GM11168 (cell line): ENCODE data around the gene FYN.

Source experiments
- in situ Hi-C: fragments of 300-500 bp; cut with MboI; formaldehyde crosslinking; loops from one replicate; pipeline ENCODE4 v1.12.0; 2022; ENCODE audit warnings: low sequenced_read_pairs; ENCODE audit not compliant: unreplicated experiment

The FYN gene

DNA sequence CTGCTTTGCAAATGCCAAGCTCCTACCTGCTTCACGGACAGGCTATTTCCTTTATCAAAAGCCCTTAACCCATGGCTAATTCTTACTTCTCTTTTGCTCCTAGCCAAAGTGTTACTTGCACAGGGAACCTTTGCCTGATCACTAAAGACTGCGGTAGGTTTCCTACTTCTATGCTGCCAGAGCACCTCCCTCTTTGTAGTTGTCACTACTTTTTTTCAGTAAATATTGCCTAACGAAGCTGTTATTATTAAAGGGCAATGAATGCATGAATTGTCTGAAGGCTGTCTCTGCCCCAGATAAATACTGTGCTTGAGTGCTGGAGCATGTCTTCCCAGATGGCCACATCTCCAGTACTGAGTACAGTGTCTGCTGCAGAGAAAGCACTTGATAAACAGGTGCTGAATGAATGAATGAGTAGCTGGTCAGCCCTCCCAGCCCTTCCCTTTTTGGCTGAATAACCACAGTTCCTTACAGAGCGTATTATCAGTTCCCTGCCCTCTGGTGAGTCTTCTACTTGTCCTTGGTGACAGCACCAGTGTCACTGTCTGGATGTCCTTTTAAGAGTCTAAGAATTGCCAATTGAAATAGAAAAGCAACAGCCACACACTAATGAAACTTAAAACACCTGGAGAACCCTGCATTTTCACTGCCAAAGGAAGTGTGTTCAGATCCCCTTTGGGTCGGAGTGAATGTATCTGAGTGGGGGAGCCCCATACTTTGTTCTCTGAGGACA, 194.0 kb downstream of the FYN start:
- in situ Hi-C loops = no loop called here

DNA sequence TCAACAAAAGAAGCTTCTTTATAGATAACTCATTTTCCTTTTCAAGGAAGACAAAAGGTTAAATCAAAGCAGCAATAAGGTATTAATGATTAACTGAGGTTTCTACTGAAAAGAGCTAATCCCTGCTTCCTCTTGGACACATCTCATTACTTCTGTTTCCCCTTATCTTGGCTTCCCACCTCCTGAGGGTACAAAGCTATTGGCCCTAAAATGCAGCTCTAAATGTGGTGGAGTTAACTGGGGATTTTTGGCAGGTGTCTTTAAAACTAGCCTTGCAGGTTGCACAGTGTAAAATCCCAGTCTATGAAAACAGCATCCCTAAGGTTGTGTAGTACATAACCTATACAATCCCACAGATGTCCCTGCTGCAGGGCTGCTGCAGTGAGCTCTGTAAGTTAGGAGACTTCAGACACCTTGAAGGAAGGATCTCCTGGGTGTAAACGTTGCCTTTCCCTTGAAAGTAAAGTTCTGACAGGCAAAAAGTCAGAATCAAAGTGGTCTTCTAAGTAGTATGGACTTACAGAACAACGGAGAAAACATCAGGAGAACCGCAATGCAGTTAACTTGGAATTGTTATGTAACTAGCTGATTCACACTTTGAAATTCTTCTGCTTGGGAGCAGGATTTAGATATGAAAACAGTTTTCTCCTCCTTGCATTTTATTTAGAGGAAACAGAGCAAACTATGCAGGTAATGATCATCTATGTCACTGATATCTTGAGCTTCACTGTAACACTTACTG, 195.8 kb downstream of the FYN start:
- in situ Hi-C loops = no loop called here

DNA sequence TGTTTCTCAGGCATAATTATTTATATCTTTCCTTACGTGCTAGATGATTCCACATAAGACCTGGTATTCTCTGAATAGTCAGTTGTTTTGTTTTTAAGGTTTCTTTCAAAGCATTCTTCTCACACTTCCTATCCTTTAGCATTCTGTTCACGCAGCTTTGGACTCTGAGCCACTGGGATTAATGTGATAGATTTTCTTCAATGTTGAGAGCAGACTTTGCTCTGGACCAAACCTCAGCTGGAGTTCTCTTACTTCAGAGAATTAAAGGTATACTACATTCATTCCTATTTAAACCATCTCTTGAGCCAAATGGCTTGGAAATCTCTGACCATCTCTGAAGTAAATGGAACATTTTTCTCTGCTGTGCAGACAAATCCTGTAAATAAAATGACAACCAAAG, 196.9 kb downstream of the FYN start:
- in situ Hi-C loops = no loop called here

DNA sequence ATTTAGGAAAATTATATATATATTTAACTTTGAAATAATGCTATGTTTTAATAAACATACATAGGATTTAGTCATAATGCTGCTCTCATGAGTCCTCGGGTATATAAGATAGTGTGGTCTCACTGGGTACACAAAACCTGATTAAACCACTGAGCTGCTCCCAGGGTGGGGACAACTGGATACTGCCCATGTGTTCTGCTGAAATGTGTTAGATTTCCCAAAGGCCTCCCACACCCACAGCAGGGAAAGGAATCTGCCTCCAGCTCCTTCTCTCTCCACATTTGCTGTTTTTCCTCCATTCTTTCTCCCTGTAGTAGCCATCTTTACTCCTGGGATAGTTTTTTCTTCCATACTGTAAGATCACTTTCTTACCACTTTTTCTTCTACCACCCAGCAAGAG, 198.4 kb downstream of the FYN start:
- in situ Hi-C loops = no loop called here

DNA sequence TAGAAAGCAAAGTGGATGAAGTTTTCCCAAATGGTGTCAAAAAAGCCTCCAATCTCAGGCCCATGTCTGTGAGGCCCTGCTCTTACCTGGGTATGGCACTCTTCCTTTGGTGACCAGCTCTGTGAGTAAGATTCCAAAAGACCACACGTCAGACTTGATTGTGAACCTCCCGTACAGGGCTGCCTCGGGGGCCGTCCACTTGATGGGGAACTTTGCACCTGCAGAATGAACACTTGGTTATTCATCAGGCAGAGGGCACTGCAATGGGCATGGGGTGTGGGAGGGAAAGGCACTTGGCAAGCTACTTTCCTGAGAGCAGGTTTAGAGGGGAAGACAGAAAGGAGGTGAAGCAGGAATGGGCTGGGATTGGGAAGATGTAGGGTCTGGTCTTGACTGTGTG, 198.8 kb downstream of the FYN start:
- in situ Hi-C loops = no loop called here

DNA sequence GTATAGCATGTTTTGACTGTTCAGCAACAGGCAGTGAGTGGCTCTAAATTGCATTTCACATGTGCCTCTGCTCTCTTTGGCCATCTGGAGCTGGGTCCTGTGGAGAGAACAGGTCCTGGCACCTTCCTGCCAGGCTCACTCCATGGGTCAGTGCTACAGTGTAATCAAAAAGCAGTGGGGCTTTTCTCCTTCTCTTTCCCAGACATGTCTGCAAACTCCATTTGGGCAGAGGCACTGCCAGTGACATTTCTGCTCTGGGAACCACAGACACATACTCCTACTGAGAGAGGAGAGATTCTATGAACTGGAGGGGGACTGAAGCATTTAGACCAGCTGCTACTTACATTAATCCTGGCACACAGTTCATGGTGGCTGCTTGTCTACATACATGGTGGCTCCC, 199.3 kb downstream of the FYN start:
- in situ Hi-C loops = no loop called here

DNA sequence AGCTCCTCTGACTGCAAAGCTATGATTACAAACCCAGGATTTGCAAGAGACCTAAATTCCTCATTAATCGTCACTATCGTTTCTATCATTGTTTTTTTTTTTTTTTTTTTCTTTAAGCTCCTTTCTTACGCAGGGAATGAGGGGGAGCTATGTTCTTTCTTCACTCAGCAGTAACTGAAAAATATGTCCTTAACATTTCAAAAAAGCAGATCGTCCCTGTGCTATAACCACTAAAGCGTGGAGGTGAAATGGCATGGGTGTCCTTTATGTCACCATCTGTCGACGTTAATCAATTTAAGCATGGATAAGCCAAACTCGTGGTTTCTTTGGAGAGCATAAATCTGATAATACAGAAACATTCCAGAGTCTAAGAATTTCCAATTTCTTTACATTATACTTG, 199.7 kb downstream of the FYN start:
- in situ Hi-C loops = no loop called here

DNA sequence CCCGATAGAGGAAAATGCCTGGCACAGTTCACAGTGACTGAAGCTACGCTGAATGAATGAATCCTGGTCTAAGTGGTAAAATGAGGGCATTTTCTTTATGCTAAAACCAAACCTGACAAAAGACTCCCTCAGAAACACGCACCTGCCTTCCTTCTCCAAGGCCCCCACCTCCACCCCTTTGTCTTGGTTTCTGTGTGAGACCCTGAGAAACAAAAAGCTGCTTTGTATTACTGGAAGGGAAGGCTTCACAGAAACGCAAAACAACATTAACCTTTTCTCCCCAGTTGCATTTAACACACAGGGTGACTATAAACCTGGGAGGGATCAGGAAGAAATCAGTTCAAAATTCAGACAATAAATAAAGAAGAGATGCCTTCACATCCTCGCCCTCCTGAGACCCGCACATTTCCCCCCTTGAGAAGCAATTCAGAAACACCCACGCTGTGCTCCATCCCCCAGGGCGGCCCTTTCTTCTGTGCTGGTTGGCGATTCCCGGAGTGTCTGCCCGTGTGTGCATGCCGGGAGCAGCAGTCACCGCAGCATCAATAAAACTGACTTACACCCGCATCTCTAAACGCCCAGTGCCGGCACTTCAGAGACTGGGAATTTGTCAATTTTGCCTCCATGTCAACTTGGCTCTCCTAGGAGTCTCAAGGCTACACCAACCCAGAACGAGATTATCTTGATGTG, 200.3 kb downstream of the FYN start:
- in situ Hi-C loops = no loop called here

DNA sequence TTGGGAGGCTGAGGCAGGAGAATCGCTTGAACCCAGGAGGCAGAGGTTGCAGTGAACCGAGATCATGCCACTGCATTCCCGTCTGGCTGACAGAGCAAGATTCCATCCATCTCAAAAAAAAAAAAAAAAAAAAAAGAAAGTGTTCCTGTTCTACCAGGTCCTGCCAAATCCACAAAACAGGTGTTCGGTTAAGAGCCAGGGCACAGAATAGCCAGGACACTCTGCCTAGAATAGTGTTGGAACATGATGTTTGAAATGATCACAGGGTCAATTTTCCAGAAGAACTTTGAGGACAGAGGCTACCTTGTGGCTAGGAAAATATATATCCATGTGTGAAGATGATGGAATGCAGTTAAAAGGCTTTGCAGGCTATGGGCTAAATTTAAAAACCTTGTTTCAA, 203.9 kb downstream of the FYN start:
- in situ Hi-C loops = no loop called here

DNA sequence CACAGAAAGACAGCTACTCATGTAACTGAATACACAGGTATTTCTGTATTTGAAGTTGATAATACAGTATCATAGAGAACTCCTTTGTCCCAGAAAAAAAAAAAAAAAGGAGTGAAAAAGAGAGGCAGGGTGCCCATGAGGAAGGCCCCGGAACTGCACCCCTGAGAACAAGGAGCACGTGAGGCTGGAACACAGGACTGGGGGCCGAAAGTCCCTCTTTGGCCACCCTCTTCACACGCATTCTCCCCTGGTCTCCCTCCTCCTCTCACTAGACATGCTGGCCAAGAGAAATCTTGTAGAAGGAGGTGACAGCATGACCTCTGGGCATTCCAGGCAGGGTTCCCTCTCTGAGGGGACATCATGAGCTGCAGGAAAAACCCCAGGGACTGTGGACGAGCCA, 204.8 kb downstream of the FYN start:
- in situ Hi-C loops = no loop called here

DNA sequence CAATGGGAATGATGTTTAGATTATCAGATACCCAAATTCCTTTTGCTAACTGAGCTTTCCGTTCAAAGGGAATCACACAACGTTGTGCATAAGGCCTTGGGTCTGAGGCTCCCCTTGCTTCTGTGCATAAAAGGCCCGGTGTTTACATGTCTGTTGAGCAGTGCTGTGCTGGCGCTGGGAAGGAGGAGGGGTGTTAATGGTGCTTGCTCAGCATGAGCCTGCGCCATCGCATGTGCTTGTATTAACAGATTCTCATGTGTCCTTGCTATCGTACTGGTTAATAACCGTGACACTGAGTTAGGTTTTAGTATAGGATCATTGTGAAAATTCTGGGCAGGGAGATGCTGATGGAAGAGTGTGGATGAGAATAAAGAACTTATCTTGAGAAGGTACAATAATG, 205.3 kb downstream of the FYN start:
- in situ Hi-C loops = no loop called here

DNA sequence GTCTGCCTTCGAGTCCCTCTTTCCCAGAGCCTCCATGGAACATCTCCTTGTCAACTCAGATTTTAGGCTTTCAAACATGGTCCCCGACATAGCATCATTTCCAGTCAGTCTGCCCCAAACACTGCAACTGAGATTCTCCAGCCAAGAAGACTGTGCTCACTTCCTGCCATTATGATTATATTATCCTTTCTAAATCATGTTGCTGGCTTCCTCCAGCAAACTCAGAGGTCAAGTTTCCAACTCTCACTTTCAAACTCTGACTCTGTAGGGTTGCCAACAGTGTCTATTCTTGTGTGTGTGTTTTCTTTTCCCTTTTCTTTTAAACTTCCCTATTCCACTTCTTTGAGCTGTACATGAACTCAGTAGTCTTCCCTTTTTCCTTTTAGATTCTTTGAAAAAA, 206.4 kb downstream of the FYN start:
- in situ Hi-C loops = no loop called here

DNA sequence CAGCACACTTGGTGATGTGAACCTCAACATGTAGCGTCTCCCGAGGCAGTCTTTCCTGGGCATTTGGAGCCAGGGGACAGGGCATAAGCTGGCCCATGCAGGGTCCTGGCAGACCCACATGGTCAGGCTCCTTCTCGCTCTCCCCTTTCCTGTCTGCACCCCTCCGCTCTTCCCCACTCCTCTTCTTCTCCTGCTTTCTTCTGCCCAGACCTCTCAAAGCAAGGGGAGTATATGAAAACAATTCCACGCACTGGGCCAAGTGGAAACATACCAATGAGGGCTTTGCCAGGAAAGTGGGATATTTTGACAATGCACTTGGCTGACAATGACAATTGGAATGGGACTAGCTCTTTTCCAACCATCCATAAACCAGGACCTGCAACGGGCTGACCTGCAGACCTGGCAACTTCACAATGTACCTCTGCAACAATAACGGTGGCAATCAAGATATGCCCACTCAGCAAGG, 208.7 kb downstream of the FYN start:
- in situ Hi-C loops = no loop called here

DNA sequence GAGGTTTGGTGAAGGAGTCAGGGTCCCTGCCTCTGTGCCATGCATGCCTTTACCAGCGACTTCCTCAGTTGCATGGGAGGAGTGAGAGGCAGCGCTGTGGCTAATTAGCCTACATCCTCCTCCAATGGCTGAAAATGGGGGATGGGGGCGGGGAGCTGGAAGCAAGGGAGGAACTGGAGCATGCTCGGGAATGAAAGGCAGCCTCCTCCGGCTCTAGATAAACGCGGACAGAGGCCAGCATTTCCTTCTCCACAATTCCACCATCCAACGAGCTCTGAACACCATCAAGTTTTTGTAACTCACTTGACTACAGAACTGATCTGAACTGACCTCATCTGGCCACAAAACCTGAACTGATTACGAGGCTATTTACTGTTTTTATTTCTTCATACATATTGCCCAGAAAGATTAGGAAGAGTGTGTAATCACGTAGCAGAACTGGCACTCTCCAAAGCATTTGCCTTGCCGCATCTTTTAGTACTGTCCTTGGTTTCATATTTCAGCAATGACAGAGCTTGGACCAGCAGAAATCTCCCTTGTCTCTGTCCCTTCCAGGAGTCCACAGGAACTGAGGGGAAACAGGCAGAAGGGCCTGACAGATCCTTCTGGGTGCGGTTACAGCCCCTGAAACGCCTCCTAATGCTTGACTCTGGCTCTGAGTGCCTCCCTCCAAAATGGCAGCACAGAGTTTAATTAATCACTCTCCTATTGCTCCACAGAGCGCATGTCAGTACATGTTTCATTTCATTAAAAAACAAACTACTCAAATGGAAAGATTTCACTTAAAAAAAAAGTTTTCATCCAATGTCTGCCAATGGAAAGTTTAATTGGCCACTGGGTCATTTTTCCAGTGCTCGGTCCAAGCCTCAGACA, 209.3 kb downstream of the FYN start:
- in situ Hi-C loops = no loop called here

DNA sequence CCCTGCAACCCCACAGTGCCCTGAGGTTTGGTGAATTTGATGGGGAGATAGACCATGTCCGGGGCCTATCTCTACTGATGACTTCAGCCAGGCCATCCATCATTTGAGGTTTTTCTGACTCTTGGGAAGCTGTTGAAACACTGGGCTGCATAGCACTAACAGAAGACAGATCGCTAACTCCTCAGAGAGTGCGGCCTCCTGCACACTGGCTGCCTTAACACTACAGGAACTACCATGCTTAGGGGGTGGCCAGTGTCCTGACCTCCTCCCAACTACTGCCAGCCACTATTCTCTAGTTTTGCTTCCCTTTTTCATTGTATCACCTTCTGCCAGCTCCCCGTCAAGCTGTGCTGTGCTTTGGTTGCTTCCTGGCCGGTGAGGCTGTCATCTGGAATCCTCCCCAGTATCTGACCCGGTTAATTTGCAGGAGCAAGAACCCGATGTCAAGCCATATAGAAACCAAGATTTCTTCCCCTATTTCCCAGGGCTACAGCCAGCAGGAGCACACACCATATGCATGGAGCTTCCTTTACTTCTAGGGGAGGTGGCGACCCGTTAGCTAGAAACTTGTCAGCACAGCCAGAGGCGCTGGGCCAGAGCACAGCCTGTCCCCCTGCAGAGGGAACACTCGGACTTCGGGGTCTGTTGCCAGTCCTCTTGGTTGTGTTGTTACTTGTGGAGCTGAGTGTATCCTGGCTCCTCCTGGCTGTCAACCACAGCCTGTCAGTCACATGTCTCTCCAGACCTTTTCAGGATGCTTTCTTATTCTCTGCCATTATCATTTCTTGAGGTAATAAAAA, 210.3 kb downstream of the FYN start:
- in situ Hi-C loops = no loop called here

DNA sequence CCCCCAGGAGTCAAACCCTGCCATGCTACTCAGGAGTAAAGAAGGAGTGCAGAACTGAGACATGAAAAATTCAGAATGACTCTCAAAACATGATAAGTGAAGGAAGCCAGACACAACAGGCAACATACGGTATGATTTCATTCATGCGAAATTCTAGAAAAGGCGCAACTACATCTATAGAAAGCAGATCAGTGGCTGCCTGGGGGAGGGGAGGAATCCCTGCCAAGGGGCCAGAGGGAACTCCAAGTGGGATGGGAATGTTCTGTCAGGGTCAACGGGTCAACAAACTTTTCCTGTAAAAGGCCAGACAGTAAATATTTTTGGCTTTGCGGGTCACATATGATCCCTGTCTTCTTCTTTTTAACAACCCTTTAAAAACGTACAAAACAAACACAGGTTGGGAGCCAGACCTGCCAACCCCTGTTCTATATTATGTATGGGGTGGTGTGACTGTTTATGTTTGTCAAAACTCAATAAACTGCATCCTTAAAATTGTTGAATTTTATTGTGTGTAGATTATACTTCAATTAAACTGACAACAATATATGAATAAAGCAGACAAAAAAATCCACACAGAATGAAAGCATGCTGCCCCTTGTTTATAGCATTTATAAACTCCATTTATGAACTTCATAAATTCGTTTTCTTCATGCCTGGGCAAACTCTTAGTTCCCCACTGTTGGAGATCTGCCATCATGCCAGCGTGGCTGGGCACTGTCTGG, 211.0 kb downstream of the FYN start:
- in situ Hi-C loops = no loop called here

DNA sequence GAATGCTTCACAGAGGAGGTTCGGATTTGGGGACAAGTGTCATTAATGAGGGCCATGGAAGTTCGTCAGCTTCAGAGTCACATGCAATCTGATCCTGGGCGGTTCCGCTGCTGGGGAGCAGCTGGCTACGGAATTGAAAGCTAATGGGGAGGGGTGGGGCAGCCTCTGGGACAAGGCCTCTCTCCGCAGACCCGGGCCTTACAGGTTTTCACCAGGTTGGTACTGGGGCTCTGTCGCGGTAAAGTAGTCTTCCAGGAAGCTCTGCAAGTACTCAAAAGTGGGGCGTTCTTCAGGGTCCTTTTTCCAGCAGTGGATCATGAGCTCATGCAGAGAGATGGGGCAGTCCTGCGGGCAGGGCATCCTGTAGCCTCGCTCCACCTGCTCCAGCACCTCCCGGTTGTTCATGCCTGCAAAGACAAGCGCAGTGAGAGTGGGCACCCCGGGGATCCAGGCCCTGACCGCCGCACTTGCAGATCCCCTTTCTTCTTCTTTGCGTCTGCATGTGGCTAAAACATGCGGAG, 211.7 kb downstream of the FYN start:
- in situ Hi-C loops = no loop called here

DNA sequence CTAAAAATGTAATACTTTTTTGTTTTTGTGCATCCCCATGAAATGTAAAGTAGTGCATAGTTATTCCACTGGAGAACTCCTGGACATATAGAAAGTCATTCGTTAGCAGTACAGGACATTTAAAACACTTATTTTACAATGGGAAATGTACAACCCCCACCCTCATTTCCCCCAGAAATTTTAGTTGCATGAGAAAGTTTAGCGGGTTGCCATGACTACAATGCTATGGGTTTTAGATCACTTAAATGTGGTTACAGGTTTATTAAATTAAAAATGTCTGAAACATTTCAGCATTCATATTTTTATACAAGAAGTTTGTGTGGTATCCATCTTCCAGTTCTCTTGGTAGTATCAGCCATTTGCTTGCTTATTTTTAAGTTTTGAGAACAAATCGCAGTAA, 212.7 kb downstream of the FYN start:
- in situ Hi-C loops = no loop called here
